K562 (cell line): ENCODE measurements around the gene ENO3. TPM values are rescaled to one million over a fixed set of nuclear protein-coding genes. Genes with fewer than 3 reads are reported as not detected.

ENCODE experiments used
- CBX8 ChIP-seq: fragments of 200-600 bp; sonication (generic); IDR thresholded peaks from 2 replicates; pipeline ENCODE4 v1.6.1; 2012; ENCODE audit warnings: borderline replicate concordance, mixed run types, low read depth, mild to moderate bottlenecking, moderate library complexity, mixed read lengths, low read length, control low read depth, inconsistent platforms; ENCODE audit not compliant: poor library complexity, severe bottlenecking; ENCODE audit errors: extremely low read depth
- COPS2 ChIP-seq: fragments of 450-650 bp; conservative IDR thresholded peaks from 2 replicates; pipeline ENCODE4 v1.6.1; 2016; ENCODE audit warnings: mild to moderate bottlenecking, moderate library complexity
- HNRNPL ChIP-seq: fragments of 200-400 bp; formaldehyde crosslinking; IDR thresholded peaks from 2 replicates; pipeline ENCODE4 v1.6.1; 2017; ENCODE audit warnings: low read depth, mild to moderate bottlenecking, low read length
- PRDM10 ChIP-seq: fragments of 450-650 bp; IDR thresholded peaks from 2 replicates; pipeline ENCODE4 v1.6.1; 2018; ENCODE audit not compliant: partially characterized antibody
- RFX5 ChIP-seq: IDR thresholded peaks from 2 replicates; pipeline ENCODE4 v1.6.1; 2011; ENCODE audit warnings: low read depth, mild to moderate bottlenecking, improper control_type of control experiment, low read length
- UBTF ChIP-seq, 2 experiments: IDR thresholded peaks; 2 replicates each; pipeline ENCODE4 v1.6.1; 2012; ENCODE audit warnings: improper control_type of control experiment in 2 of 2, low read depth in 2 of 2, low read length in 2 of 2, borderline replicate concordance in 1 of 2
- ZNF318 ChIP-seq, 2 experiments: fragments of 450-650 bp; IDR thresholded peaks; 2 replicates each; pipeline ENCODE4 v1.6.1; 2016; ENCODE audit warnings: mild to moderate bottlenecking in 2 of 2, borderline replicate concordance in 1 of 2, low read depth in 1 of 2, moderate library complexity in 1 of 2
- polyA plus RNA-seq, 8 experiments: library from polyadenylated mRNA; depleted of rRNA in 4 of 8; stranded (reverse) in 5 of 8; unstranded in 3 of 8; fragments of >200 nt; fragmentation: Nextera tagmentation in 2 of 8; fragmentation: Illumina TruSeq in 1 of 8; extraction: Ambion mirVana in 2 of 8; extraction: Trizol in 1 of 8; gene quantifications; 2 replicates each; pipeline versions ENCODE4 v1.2.1 to v1.2.3, GENCODE V29; 2011 to 2014; ENCODE audit warnings: inconsistent platforms in 1 of 8, missing spikeins in 1 of 8
- total RNA-seq, 7 experiments: library from RNA; depleted of rRNA in 6 of 7; stranded (reverse); fragments of >200 nt in 6 of 7; fragmentation: Illumina TruSeq in 2 of 7; extraction: Trizol in 2 of 7; gene quantifications; 2 replicates each; pipeline versions ENCODE4 v1.2.1 to v1.2.3, GENCODE V29; 2011 to 2021; ENCODE audit warnings: low replicate concordance in 1 of 7

The ENO3 gene
- total and polyA plus RNA-seq, 9 of the 15 experiments (the other 6 are each of a cell fraction or from before 2014, with no cell fraction given) = 5.7 to 17.2 (median 9.9) TPM

- no peak for TF ChIP-seq ZNF318 (IDR thresholded peaks at IDR 0.05; ENCODE audit: borderline replicate concordance in 1 of 2, low read depth in 1 of 2)
- TF ChIP-seq CBX8 = no peak
- TF ChIP-seq PRDM10 = peak; percentile 42
- TF ChIP-seq HNRNPL = peak; percentile 39; the same call in 1 of the 2 replicates
- TF ChIP-seq COPS2 = no peak
- TF ChIP-seq RFX5 = no peak
- TF ChIP-seq UBTF (IDR thresholded peaks at IDR 0.05; ENCODE audit: borderline replicate concordance in 1 of 2, low read depth in 2 of 2, low read length in 2 of 2) = peak in 1 of 2 experiments; percentile 57; a peak in 1 of 4 replicates
Measured at GRCh38 chr17:4997302-4998026, 46.5 kb downstream of the ENO3 start, which contains the start of the genes INCA1 and KIF1C (continued).
